Epithelial cell of prostate (primary cell): ENCODE measurements around the gene PANK4.

Experiments
- DNase-seq: peaks from one replicate; pipeline ENCODE4 v3.0.0-alpha.2; 2011; ENCODE audit warnings: low read depth, low spot score
- H3K27ac ChIP-seq: fragments of 450-650 bp; 2 replicates; pipeline ENCODE4 v1.5.1; 2017; ENCODE audit warnings: mild to moderate bottlenecking

PANK4 gene

DNA sequence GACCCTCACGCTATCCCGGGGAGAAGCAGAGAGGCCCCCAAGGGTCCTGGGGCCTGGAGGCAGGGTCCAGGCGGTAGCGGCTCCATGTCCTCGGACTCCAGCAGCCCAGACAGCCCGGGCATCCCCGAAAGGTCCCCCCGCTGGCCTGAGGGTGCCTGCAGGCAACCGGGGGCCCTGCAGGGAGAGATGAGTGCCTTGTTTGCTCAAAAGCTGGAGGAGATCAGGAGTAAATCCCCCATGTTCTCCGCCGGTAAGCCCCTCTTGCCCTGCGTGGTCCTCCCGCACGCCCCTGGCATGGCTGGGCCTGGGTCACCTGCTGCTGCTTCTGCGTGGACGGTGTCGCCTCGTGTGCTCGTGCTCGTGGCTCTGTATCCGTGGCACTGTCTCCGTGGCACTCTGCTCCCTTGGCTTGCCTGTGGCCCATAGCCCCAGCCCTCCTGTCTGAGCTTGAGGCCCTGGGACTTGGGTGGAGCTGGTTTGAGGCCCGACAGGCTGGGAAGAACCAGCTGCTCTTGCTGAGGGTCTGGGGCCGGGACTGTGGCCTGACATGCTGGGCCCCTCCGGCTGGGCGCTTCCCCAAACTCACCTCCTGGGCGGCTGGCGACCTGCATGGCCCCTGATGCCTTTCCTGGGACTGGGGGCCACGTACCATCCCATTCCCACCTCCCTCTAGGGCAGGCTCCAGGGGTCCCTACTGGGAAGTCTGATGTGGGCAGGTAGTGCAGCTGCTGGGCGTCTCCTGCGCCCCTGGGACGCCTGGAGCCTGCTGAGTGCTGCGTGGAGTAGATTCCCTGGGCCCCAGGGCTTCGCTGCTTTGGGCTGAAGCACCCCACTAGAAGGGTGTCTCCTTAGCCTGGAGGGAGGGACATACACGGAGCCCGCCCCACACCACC is 23.5 kb downstream of the PANK4 start:
- no peak for DNase-seq

DNA sequence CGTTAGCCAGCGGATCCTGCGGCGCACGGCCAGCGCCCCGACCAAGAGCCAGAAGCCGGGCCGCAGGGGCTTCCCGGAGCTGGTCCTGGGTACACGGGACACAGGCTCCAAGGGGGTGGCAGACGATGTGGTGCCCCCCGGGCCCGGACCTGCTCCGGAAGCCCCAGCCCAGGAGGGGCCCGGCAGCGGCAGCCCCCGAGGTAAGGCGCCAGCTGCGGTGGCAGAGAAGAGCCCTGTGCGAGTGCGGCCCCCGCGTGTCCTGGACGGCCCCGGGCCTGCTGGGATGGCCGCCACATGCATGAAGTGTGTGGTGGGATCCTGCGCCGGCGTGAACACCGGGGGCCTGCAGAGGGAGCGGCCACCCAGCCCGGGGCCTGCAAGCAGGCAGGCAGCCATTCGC is 24.2 kb downstream of the PANK4 start:
- DNase-seq = no peak
- no peak overlapping the region for H3K27ac ChIP-seq

More for the DNA sequence above, 23.5 kb downstream of the PANK4 start:
- no peak overlapping the region for H3K27ac ChIP-seq

DNA sequence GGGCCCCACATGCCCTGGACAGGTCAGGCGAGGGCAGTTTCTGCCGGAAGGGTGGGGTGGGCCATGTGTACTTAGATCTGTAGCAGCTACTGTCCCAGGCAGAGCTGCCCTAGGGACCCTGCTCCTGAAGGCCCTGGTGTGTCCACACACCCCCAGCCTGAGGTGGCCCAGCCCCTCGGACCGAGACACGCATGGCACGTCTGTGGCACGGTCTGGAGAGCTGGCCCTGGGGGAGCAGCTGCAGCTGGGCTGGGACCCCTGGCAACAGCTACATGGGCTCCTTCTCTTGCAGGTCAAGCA is 24.6 kb downstream of the PANK4 start:
- no peak for DNase-seq
- no peak overlapping the region for H3K27ac ChIP-seq

DNA sequence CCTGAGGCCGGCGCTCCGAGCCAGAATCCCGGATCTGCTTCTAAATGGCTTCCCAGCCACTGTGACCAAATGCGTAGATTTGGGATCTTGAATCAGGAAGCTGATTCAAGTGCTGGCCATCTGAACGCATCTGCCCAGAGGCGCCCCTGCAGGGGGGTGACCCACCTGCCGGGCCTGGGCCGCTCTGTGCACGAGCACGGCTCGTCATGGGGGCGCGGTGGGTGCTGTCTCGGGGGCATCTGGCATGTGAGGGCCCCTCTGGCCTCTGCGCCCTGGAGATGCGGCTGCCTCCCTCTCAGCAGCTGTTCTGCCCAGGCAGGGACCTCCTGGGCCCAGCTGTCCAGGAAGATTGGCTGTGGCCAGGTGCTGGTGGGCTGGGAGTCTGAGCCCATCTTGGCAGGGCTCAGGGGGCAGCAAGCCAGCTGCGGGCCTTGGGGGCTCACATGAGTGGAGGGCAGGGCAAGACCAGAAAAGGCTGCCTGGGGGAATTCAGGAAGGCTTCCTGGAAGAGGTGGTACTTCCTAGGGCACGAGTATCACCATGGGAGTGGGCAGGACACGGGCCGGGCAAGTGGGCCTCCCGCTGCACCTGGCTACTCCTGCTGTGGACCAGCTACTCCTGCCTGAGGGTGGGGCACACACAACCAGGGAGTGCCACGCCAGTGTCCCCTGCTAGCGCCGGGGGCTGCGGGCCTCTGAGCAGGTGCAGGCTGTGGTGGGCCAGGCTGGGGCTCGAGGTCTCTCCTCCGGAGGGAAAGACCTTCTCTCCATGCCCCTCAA is 25.2 kb downstream of the PANK4 start:
- DNase-seq = no peak
- H3K27ac ChIP-seq = no peak overlapping the region

DNA sequence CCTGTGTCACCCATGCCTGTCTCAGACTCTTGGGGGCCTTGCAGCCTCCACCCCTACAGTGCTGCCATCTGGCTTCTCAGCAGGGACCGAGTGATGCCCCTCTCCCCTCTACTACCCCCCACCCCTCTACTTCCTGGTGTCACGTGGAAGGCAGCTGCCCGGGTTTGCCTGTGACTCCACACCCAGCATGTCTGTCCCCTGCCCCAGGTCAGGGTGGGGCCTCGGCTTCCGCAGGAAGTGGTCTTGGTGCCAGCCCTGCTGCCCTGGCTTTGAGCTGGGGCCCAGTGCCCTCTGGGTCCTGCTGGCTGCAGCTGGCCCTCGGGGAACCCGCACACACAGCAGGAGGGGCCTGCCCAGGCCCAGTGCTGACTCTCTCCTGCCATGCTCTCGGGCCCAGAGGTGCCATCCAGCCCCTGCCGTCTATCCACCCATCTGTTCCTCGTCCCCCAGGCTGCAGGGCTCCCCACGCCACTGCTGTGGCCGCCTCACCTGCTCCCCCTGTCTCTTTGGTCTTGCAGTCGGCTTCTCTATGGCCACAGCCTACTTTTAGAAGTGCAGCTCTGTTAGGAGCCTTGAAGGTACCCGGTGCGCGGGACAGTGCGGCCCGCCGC is 26.3 kb downstream of the PANK4 start:
- H3K27ac ChIP-seq = no peak overlapping the region
- DNase-seq = no peak

DNA sequence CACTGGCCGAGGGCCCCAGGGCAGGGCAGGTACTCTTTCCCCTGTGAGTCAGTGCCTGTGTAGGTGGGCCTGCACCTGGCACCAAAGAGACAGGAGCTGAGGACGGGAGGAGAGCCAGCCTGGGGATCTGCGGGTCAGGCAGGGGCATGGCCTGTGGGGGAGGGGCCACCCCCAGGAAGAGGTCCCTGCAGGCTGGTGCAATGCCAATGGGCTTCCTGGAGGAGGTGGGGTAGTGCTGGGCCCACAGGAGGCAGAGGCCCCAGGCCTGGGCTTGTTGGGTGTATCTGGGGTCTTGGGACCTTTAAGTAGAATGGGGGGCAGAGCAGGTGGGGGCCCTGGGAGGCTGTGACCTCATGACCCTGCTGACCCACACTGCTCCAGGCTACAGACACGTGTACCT is 27.1 kb downstream of the PANK4 start:
- no peak for DNase-seq

DNA sequence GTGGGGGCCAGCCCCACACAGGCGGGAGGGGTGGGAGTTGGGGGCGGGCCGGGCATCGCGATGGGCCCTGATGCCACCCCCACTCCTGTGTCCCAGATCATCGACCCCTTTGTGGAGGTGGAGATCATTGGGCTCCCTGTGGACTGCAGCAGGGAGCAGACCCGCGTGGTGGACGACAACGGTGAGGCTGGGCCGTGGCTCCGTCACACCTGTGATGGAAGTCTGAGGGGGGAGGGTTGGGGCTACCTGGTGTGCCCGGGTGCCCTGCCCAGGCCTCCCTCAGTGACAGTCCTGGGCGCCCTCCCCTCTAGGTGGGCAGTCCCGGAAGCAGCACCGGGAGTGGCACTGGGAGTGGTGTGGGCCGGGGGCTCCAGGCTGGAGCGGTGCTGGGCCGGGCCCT is 27.7 kb downstream of the PANK4 start:
- no peak overlapping the region for H3K27ac ChIP-seq
- DNase-seq = no peak

More for the DNA sequence above, 27.1 kb downstream of the PANK4 start:
- no peak overlapping the region for H3K27ac ChIP-seq

DNA sequence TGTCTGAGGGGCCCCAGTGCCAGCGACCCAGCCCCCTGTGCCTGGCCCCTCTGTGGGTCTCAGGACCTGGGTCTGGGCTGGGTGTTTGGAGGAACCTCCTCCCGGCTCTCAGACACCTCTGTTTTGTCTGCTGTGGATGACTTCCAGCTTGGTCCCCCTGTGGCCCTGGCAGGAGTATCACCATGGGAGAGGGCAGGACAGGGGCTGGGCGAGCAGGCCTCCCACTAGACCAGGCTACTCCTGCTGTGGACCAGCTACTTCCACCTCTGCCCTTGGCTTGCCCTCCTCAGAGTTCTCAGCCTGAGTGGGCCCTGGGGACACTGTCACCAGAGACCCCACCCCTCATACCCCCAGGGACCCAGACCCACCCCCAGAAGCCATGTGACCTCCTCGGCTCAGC is 28.5 kb downstream of the PANK4 start:
- DNase-seq = no peak

DNA sequence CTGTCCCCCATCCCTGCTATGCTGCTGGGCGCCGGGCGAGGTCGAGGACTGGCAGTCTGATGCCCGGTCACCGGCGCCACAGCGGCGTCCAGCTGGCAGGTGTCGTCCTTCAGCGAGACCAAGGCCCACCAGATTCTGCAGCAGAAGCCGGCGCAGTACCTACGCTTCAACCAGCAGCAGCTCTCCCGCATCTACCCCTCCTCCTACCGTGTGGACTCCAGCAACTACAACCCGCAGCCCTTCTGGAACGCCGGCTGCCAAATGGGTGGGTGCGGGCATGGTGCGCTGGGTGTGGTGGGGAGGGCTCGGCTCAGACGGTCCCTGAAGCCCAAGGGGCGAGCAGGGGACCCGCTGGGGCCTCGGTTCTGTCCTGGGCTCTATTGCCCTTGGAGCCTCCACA is 29.6 kb downstream of the PANK4 start:
- H3K27ac ChIP-seq = no peak overlapping the region

More for the DNA sequence above, 28.5 kb downstream of the PANK4 start:
- no peak overlapping the region for H3K27ac ChIP-seq

DNA sequence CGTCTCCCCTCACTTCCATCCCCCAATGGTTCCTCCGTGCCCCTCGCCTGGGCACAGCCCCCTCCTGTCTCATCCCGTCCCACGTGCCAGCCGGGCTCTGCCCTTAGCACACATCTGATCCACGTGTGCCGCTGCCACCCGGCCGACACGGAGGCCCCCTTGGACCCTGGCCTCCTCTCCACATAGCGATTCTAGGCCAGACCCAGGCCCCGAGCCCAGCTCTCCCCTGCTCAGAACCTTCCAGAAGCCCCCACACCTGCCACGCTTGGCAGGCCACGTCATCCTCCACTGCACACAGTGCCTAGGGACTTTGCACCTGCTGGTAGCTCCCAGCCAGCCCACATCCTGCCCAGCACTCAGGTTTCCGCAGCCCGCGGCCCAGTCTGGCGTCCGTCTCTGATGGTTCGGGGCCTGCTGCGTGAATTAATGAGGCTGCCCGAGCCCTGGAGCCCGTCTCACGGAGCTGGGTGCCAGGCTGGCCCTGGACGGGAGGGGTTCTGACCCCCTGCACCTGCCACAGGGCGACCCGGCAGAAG is 30.2 kb downstream of the PANK4 start:
- no peak overlapping the region for H3K27ac ChIP-seq
- no peak for DNase-seq

More for the DNA sequence above, 29.6 kb downstream of the PANK4 start:
- DNase-seq = no peak

DNA sequence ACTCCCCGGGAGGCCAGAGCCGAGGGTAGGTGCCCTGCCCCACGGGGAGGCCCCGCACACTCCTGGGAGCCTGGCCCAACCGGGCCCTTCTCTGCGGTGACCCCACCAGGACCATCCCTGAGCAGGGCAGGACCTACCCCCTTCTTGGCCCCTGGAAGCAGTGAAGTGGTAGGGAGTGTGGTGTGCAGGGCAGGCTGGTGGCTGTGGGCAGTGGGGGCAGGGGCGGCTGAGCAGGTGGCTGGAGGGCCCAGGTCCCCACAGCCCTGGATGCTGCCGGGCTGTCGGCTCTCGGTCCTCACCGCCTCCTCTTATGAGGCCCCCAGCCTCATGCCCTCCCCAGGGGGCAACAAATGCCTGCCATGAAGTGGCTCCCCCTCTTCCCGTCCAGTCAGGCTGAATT is 30.9 kb downstream of the PANK4 start:
- no peak for DNase-seq
- no peak overlapping the region for H3K27ac ChIP-seq

DNA sequence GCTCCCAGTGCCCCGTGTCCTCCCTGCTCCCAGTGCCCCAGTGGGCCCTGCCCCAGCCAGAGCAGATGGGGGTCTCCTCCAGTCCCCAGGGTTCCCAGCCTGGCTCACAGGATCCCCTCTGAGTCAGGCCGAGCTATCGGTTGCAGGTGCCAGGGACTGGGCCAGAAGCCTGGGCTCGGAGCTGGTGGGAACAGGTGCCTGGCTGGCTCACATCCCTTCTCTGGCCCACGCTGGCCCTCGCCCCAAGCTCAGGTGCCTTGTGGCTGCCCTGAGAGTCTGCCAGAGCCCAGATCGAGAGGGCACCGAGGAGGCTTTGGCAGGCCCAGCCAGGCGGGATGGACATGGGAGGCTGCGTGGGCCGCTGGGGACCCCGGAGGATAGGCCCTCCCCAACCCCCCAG is 31.4 kb downstream of the PANK4 start:
- H3K27ac ChIP-seq = peak overlapping the region; percentile 52
- no peak for DNase-seq

DNA sequence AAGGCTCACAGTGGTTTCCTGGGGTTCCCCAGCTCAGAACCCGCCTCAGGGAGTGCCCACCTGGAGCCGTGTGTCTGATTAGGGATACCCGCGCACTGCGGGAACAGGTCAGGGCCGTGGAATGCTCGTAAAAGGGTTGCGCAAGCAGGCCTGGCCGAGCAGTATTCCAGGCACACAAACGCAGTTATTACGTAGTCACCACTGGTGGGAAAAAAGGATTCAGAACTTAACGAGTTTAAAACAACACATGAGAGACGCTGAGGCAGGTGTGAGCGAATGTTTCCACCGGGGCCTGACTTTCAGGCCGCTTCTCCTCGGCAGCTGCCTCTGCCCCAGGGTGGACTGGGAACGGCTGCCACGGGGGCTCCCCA is 32.1 kb downstream of the PANK4 start:
- DNase-seq = peak; percentile 77
- peak overlapping the region; percentile 52 for H3K27ac ChIP-seq

DNA sequence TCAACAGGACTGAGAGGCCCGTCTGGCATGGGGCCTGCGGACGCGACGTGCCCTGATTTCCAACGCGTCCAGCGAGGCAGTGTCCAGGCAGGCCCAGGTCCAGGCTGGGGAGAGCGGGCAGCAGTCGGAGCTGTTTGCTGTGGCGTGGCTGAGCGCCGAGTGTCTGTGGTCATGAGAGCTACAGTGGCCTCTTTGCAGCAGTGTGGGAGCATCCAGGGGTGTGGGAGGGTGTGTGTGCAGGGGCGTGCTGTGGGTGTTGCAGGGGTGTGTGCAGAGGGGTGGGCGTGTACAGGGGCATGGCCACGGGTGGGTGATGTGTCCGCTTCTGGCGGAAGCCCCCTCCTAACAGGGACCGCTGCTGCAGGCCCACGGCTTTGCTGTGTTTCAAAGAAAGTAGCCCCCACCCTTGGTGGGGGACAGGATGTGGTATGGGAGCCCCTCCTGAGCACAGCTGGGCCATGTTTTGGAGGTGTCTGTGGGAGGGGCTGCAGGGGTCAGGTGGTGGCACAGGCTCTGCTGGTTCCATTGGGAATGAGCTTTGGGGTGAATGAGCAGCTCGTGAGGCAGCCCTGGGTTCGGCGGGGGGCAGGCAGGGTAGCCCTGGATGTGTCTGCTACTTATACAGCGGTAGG is 32.6 kb downstream of the PANK4 start:
- H3K27ac ChIP-seq = peak overlapping the region; percentile 52
- no peak for DNase-seq

DNA sequence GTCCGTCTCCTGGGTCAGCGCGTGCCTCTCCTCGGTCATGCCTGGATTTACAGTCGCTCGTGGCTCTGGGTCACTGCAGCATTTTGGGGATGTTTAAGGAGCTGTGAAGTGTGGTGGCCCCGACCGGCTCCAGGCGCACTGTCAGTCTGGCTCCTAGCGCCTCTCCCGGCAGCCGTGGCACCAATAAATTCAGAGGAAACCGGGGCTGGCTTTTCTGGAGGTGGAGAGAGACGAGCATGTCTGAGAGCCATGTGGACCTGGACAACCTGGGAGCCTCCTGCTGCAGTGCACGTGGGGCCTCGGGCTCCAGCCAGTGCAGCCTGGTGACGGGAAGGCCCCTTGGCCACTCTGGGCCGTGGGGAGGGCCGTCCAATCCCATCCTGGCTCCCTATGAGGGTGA is 33.2 kb downstream of the PANK4 start:
- H3K27ac ChIP-seq = no peak overlapping the region
- DNase-seq = no peak

DNA sequence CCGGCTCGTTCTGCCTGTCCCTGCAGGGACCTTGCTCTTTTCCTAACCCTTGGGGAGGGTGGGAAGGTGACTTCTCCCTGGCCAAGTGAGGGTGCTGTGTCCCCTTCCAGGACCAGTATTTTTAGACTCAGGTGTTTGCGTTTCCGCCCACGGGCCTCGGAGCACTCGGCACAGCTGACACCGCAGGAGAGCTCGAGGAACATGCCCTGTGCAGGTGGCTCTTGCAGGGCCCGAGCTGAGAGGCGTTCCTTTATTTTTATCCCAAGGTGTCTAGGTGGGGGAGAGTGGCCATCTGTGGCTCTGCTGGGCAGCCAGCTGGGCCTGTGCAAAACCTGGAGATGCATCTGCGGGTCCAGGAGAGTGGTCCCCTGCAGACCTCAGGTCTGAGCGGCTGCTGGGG is 34.3 kb downstream of the PANK4 start:
- DNase-seq = no peak
- H3K27ac ChIP-seq = no peak overlapping the region

DNA sequence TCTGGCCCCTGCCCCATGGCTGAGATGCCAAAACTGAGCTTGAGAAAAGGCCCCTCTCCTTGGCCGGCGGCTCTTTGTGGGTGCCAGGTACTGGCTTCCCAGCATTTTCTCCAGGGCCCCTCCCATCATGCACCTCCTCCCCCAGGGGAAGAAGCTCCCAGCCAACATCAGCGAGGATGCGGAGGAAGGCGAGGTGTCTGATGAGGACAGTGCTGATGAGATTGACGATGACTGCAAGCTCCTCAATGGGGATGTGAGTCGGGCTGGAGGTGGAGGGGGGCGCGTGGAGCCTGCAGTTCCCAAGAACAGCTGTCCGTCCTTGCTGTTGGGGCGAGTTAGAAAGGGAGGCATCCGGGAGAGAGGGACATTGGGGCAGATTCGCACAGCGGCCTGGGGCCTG is 36.8 kb downstream of the PANK4 start:
- DNase-seq = no peak
- H3K27ac ChIP-seq = no peak overlapping the region

DNA sequence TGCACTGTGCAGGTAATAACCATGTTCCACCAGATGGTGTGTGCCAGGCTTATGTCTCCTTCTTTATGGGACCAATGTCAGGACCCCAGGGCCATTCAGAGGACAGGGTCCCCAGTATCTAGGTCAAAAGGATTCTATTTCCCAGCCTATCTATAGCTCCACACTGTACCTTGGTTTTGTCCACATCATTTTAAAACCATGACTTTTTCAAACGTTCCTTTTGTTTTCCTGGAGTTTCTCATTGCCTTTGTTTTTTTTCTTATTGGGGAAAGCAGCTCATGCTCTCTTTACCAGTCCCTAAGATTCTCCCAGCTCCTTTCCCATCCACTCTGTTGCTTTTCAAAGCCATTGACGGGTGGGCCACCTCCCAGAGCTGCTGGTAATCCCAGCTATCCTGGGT is 37.7 kb downstream of the PANK4 start:
- no peak for DNase-seq
- H3K27ac ChIP-seq = no peak overlapping the region

DNA sequence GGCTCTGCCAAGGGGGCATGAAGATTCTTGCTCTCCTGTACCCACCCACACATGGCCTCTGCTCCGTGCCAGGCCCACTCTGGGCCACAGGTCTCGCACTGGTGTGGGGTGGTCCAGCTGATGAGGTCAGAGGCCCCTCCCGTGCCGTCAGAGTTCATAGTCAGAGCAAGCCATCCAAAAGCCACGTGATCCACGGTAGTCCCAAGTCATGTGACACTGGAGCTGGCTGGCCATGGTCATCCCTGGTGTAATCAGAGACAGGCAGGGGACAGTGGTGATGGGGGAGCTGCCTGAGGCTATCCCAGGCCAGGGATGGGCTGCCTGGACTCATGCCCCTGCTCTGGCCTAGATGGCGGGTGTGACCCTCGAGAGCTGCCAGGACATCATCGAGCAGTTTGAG is 39.8 kb downstream of the PANK4 start:
- H3K27ac ChIP-seq = no peak overlapping the region
- no peak for DNase-seq

DNA sequence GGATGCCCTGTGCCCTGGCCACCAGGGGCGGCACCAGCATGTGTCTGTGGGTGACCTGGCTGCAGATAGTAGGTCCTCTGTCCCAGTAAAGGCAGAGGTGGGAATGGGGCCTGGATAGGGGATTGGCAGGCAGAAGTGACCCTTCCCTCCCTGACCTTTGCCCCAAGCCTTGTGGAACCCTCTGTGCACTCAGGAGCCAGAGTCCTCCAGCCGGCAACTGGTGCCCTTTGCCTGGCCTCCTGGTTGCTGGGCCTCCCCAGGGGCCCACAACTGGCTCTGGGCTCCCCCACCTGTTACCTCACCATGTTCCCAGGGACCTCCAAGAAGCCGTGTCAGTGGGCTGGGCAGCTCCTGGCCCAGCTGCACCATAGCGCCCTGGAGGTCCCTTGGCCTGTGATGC is 40.4 kb downstream of the PANK4 start:
- H3K27ac ChIP-seq = no peak overlapping the region
- DNase-seq = no peak

DNA sequence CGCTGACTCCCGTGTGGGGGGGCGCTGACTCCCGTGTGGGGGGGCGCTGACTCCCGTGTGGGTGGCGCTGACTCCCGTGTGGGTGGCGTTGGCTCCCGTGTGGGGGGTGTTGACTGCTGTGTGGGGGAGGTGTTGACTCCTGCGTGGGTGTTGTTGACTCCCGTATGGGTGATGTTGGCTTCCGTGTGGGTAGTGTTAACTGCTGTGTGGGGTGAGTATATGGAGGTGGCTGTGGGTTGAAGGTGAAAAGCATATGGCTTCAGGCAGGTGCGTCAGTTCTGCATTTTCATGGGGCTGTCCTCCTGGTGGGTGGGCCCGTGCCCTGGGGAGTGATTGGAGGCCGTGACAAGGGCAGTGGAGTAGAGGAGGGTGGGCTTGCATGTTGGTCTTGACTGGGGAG is 42.4 kb downstream of the PANK4 start:
- DNase-seq = no peak
- H3K27ac ChIP-seq = no peak overlapping the region
